GM18861 (cell line): ENCODE results near the gene SLC1A7.

Source experiments
- ATAC-seq: cut with Tn5 transposase; IDR thresholded peaks from one replicate; pipeline ENCODE4 v1.9.1; 2021; ENCODE audit not compliant: unreplicated experiment

The SLC1A7 gene

DNA sequence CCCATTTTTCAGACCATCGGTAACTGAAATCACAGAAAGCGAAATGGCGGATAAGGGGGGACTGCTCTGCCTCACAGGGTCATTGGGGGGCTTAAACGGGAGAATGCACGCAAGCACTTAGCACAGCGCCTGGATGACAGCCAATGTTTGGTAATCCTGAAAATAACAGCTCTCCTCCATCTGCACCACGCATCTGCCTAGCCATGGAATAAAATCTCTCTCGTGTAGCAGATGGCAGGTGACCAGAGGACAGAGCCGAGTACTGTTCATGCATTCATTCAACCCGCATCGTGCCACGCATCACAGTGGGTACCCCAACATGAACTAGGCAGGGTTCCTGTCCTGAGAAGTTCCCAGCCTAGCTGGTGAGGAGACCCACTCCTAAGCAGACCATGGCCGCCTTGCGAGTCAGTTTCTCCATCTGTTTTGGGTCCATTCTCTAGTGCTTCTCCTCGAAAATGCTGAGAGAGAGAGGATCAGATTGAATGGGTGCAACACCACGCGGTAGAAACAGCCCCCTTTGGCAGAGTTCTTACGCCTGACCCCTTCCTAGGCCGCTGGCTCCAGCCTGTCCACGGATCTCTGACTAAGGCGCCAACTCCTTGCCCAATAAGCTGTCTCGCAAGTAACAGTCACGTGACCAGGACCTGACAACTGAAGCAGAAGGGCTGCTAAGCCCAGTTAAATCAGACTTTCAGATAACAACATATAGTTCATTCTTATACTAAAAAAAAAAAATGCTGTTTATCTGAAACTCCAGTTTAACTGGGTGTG is 7.3 kb downstream of the SLC1A7 start:
- ATAC-seq = no peak

DNA sequence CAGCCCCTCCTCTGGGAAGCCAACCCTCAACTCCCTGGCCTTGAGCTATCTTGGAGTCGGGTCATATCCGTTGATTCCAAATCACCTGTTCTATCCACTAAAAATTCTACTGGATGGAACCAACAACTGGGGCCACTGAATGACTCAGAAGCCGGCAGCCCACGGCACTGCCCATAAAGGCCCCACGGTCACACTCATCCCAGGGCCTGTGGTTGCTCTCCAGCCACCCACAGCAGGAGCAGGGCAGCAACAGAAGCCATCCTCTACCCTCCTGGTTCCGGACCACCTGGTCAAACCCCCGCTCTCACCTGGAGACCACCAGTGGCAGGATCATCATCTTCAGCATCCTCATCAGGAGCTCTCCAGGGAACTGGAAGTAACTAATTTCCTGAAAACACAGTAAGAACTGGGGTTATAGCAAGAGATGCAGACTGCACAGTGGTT is 8.4 kb downstream of the SLC1A7 start:
- no peak for ATAC-seq

DNA sequence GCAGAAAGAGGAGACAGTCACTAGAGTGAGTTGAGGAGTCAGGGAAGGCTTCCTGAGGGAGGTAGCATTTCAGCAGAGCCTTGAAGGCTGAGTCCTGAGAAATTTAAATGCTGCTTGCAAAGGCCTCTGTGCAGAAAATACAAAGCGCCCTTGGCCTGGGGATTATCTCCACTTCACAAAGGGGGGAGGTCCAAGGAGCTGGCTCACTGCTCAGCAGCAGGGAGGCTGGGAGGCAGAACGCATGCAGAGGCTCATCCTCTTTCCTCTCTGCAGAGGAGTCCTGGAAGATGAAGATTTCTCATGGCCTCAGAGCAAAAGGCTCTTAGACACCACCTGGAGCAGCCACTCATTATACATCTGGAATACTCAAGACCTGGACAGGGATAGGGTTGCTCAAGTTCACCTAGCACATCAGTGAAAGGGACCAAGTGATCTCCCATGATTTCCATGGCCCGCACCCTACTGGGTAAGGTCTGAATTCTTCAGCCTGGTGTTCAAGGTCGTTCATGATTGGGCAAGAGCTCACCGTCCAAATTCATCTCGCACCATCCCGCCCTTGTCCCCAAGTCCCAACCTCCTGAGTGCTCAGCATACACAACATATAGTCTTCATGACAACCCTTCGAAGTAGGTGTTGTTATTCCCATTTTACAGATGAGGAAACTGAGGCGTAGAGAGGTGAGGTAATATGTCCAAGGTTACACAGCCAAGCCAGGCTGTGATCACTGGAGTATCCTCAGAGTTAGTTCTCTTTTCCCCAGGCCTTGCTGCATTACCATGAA is 9.0 kb downstream of the SLC1A7 start:
- ATAC-seq = no peak

DNA sequence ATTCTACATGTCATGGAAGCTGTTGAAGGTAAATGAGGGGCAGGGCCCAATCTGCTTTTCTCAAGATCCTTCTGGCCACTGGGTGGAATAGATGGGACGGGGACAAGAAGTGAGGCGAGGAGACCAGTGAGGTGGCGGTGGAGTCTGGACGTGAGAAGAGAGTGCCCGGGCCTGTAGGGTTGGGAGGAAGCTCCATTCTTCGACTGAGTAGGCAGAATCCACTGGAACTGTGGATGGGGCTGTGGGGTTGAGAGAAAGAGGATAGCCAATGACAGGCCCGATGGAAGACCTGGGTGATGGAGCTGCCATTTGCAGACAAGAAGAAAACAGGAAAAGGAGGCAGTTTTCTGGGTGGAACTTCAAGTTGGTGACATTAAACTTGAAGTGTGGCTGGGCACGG is 10.3 kb downstream of the SLC1A7 start:
- no peak for ATAC-seq

DNA sequence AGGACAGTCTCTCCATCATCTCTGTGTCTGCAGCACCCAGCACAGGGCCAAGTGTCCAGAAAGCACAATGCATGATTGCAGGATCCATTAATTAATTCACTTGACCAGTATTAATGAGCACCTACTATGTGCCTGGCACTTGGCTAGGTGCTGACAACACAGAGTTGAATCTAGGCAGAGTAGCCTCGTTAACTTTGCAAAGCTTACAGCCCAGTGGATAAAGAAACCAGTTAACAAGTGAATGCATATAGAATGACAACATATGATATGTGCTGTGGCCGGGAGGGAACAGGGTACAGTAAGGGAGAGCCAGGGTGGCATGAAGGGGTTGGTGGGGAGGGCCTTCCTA is 10.9 kb downstream of the SLC1A7 start:
- no peak for ATAC-seq

DNA sequence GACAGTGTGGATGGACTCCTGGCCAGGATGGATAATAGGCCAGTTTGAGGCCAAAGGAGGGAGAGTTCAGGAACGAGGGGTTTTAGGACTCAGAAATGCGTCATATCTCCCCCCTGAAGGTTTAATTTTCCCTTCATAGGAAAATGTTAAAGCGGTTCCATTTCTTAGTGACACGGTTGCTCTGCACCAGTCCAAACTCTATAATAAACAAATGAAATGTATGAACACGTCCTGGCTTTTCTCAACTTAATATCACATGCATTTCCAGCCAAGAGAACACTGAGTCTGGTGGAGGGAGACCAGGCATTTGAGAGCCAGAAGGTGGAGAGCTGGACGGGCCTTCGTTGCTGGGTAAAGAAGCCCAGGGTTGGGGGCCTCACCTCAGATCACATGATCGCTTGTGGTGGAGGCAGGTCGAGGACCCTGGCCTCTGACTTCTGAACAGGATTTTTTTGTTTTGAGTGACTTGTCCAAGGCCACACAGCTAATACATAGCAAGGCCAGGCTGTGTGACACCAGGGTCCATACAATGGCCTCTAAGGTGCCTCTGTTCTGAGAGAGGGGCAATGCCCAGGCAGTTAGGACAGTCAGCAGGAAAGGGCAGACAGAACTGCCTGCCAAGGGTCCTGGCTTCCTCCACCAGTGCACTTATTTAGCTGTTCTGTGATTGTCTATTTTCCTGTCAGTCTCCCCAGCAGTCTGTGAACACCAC is 11.4 kb downstream of the SLC1A7 start:
- ATAC-seq = no peak

DNA sequence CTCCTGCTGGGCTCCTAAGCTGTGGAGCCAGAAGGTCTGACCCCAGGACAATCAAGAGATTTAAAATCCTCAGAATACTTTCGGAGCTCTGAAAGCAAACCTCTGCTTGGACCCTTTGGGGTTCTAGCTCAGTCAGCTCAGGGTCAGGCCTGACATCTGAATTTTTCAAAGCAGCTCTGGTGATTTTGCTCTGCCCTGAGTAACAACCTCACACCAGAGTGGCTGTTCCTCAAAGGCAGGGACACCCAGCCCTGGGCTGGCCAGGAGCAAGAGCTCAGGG is 11.9 kb downstream of the SLC1A7 start:
- ATAC-seq = no peak

DNA sequence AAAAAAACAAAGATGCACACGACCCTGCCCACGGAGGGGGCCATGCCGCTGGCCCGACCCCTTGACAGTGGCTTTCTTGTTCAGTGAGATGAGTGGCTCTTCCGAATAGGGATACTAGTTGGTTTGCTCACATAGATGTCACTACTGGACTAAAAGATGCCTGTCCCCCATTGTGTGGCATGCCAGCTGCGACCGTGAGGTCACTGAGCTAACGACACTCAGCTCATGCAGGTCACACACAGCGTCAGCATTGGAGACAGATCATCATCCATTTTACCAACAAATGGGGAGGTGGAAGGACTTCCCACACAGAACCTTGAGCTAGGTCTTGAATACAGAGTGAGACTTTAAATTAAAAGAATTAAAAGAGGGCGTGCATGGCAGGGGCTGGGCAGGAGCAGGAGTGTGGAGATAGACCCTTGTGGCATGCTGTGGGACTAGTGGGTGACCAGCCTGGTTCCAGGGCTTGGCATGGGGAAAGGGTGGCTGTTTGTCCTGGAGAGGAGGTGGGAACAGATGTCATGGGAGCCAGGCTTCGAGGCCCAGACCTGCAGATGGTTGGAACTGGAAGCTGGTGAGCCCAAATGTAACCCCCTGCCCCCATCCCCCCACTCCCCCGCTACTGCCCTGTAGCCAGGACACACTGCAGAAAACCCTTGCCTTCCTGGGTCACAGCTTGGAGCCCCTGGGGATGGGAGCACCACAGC is 12.4 kb downstream of the SLC1A7 start:
- ATAC-seq = no peak

DNA sequence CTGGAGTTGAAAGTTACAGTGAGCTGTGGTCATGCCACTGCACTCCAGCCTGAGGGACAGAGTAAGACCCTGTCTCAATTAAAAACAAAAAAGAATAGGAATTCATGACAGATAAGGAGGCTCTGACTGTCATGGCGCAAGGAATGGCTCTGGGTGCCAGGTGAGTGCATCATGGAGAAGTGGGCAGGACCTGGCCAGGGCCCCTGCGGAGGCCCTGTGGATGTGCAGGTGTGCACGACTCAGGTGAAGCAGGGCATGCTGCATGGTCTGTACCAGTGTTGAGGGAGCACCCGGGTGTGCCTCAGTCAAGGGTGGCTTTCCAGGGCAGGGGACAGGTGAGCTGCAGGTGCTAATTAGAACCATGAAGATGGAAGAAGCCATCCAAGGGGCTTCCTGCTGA is 14.0 kb downstream of the SLC1A7 start:
- no peak for ATAC-seq

DNA sequence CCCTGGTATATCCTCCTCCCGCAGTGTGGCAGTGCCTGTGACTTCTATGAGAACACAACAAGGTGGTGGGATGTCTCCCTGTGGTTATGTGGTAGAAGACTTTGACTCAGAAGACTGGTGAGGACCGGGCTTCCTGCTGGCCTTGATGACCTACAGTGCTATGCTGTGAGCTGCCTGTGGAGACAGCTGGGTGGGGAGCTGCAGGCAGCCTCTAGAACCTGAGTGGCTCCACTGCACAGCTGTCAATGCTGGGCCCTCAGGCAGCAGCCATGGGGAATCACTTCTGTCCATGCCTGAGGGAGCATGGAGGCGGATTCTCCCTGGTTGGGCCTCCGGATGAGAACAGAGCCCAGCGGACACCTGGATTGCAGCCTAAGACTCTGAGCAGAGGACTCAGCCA is 14.9 kb downstream of the SLC1A7 start:
- no peak for ATAC-seq

DNA sequence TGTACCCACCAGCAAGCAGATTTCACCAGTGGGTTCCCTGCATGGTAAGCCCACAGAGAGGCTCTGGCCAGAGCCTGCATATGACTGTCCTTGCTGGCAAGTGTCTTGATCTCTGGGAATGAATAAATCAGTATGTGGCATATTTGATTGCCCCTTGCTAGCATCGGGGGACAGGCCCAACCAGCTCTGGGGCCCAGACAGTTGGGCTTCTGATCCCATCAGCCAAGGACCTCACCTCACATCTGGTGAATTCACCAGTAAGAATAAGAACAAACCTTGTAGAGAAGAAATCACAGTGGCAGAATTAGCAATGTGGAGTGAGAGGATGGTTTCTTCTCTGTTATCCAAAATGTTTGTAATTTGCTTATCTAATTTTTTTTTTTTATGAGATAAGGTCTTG is 15.9 kb downstream of the SLC1A7 start:
- ATAC-seq = no peak

DNA sequence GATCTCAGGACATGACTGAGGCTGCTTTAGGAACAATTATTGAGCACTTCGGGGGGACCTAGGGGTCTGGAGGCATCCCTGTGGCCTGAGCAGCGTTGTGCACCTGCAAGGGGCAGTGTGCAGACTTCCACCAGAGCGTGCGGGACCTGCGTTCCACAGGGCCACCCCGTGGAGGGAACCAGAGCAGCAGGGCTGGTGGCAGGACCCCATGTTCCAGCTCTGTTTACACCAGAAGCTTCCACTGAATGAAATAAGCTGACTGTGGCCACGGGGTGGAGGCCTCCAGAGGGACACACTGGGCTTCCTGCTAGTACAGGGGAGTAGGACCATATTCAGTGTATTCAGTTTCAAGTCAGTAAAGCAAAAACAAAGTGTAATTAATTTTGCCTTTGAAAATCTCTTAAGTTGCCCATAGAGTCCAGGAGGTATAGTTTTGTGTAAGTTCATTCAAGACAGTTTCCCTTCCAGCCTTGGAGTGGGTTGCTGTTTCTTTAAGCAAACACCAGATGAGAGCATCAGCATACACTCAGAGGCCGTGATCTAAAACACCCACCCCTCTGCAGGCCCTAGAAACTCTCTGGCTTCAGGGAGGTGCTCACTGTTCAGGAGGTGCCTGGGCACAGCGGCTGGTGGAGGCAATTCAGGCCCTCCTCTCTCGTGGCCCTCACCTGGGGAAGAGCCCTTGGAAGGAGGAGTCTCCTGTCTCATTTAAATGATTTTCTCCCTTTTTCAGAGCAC is 16.6 kb downstream of the SLC1A7 start:
- ATAC-seq = no peak

DNA sequence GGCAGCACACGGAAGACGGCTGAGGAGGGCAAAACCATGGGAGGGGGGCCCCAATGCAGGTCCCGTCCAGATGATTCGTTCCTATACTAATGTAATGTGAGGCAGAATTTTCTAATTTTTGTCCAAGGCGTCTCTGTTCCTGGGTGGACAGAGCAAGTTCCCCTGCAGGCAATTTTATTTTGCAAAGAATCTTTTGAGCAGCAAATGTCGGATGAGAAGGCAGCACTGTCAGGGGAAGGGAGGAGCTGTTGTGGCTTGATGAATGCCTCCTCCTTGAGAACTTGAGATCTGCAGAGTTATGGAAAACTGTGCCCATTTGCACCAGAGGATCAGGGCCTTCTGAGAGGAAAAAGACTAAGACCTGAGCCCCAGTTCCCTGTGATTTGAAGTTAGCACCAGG is 17.3 kb downstream of the SLC1A7 start:
- ATAC-seq = no peak

DNA sequence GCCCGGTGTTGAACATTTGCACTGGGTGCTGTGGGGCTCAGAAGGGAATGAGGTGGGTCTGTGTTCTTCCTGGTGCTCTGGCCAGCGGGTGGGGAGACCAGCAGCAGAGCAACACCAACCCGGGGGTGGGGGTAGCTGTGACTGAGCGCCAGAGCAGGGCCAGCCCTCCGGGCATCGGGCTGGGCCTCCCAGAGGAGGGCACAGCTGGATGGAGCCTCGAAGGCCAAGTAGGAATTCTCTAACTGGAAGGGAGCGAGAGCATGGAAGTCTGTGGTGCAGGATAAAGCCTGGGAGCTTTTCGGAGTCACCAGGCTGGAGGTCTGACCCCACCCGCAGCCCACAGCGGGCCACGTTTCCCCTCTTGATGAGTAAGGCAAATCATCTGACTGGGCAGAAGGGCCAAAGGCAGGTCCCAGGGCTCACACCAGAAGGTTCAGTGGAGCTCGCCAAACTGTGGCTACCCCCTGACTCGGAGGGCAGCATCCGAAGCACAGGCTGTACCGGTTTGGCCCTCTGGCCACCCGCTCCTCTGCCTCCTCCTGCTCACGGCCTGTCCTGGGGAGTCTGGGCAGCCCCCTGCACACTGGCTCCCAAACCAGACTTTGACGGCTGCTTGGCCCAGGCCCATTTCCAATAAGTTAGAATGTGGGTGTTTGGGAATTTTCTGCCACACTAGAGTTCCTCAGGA is 18.8 kb downstream of the SLC1A7 start:
- no peak for ATAC-seq

DNA sequence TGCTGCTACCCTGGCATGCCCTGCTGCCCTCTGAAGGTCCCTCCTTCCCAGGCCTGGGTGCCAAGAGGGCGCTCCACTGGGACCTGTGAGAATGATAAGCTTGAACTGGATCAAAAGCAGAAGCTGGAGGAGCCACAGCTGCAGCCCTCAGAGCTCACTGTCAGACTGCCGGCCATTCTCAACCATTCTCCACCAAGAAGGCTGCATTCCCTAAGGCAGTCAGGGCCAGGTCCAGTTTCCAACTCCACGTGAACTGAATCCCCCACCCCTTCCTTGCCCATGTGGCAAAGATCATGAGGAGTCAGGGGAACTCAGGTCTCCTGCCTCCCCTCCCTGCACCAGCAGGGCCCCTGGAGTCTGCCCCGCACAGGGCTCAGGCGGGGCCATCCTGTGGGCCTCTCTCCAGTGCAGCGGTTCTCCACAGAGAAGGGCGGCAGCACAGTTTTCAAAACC is 19.5 kb downstream of the SLC1A7 start:
- no peak for ATAC-seq

DNA sequence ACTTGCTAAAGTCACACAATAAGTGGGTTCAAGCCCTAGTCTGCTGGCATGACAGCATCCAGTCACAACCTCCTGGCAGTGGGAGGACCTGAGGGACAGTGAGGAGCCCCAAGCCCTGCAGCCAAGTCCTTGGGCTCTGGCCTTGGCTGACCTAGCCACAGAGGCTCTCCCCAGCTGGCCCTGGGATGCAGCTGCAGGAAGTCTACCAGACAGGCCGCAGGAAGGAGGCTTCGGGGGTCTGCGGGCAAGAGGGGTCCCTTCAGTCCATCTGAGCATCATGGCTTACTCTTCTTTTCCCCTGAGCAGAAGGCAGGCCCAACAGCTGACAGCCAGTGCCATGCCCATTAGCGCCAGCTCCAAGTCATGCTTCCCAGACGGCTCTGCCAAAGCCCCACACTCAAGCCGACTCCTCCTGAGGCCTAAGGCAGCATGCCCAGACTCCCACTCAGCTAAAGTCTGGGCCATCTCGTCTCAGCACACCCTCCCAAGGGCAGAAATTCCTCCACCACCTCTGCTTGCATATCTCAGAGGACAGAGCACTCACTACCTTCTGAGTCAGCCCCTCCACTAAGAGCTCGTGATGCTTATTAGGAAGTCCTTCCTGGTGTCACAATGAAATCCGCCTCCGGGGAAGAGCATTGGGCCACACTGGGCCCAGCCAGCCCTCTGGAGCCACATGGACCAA is 20.1 kb downstream of the SLC1A7 start:
- ATAC-seq = no peak

DNA sequence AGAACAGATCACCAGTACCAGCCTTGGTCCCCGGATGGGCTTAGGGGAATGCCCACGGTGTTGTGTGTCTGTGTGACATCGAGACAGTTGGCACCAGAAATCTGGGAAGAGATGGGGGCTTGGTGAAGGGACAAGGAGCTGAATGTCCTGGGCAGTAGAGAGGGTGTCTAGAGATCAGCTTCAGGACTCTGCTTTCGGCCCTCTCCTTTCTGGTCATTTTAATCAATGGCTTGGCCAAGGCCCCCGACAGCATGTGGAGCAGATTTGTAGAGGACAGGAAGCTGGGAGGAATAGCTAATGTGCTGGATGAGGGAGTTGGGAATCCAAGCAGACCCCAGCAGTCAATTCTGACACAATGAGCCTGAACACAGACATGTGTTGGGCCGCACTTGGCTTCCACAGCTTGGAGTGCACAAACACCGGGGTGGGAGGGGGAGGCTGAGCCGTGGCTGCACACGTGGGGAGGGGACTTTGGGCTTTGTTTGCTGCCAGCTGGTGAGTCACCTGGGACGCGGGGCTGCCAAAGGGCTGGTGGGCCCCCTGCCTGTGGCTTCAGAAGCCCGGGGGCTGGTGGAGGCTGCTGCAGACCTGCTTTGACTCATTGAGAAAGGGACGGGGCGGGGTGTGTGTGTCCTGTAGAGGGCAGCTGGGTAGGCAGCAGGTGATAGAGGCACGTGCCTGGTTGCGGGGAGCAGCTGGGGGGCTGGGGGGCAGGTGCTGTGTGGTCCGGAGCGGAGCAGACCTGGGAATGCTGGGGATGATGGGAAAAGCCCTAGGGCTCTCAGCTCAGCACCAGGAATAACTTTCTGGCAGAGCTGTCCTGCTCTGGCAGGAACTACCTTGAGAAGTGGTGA is 20.9 kb downstream of the SLC1A7 start:
- ATAC-seq = no peak

DNA sequence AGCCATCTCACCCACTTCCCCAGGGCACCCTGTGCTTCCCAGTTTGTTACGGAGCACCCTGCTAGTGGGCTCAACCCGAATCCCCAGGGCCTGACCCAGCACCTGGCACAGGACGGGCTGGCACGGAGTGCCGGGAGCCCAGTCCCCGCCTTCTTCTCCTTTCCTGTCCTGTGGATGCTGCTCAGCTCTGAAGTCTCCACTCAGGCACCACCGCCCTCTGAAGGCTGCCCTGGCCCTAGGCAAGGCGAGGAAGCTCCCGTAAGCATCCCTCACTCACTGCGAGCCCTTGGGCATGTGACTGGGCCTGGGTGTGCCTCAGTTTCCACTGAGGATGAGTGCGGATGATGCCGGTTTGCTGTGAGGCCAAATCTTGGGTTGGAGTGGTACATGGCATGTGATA is 21.8 kb downstream of the SLC1A7 start:
- ATAC-seq = no peak

DNA sequence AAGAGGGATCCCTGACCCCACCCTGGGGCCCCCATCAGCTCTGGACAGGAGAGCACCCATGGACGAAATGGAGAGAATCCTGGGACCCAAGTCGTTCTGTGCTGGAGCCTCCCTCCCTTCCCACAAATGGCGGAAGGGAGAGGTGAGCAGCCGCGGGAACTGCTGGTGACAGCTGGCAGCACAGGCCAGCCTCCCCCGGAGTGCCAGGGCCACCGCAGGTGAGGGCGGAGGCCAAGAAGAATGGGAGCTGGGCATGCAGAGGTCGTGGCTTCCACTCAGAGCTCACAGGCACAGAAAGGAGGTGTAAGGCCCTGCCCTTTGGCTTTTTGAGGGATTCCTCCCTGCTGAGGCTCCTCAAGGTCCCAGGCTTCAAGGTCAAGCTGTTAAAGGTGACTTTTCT is 24.6 kb downstream of the SLC1A7 start:
- no peak for ATAC-seq
